ENCODE results near the gene TEAD1.

The TEAD1 gene

DNA sequence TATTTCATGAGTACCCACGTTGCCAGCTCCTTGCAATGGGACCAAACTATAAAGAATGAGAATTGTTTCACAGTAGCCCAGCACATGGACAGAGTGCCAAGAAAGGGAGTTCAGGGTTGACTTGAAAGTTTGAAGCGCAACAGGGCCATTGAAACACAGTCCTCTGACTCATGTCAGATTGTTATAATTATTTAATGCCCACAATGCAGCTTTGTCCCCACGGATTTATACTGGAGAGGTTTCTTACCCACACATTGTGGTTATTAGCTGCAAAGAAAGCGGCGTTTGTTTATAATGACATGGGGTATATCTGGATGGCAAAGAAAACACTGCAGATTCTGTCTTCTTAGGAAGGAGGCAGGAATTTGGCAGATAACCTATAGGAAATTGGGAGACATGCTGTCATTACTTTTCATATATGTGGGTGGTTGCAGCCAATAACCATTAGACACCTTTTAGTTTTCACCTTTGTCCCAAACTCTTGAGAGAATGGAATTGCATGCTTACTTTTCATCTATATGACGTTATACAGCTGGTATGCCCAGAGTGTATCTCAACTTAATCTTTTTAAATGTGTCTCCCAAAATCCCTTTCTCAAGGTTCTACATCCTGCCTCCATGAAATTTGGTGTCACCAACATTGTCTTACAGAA, 143.6 kb downstream of the TEAD1 start:
- no peak for DNase-seq

GRCh38 chr11:12818333-12819015, 144.3 kb downstream of the TEAD1 start:
- DNase-seq, result no peak

GRCh38 chr11:12822392-12823022, 148.3 kb downstream of the TEAD1 start:
- DNase-seq, result no peak

GRCh38 chr11:12824281-12825041, 150.2 kb downstream of the TEAD1 start:
- no peak for DNase-seq

GRCh38 chr11:12826441-12826840, 152.2 kb downstream of the TEAD1 start:
- DNase-seq, result no peak

- DNase-seq, result no peak
These were observed 153.1 kb downstream of the TEAD1 start for GRCh38 chr11:12827369-12827768.

- DNase-seq, result peak; percentile 86
These were observed 153.9 kb downstream of the TEAD1 start for GRCh38 chr11:12827929-12828812.

GRCh38 chr11:12829131-12829530, 154.9 kb downstream of the TEAD1 start:
- no peak for DNase-seq

DNA sequence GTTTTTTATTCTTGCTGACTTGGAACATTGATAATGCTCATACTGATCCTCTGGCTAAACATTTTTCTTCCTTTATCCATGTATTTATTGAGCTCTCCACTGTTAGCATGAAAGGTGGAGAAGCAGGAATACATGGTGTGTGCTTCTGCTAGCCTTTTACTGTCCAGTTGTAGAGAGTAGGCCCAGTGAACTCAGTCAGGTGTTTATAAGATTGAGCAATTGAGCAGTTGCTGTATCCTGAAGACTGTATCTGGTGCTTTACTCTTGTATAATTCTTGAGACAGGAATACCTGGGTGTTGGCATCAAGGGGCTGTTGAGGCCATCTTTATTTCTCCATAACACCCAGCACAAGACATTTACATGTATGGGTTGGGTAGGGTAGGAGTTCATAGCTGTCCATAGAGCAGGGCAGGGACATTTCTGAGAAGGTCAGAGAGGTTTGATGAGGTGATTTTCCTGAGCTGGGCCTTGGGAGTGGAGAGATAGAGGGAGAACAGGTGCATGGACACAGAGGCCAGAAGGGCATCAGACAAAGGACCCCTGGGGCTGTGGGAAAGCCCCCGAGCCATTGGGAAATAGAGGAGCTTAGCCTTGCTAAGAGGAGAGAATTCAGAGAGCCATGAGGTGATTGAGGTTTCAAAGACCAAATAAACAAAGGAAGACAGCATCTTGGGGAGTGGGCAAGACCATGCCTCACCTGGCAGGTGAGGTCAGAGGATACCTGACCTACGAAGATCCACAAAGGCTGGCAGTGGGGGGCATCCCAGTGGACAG, 155.5 kb downstream of the TEAD1 start:
- no peak for DNase-seq

DNA sequence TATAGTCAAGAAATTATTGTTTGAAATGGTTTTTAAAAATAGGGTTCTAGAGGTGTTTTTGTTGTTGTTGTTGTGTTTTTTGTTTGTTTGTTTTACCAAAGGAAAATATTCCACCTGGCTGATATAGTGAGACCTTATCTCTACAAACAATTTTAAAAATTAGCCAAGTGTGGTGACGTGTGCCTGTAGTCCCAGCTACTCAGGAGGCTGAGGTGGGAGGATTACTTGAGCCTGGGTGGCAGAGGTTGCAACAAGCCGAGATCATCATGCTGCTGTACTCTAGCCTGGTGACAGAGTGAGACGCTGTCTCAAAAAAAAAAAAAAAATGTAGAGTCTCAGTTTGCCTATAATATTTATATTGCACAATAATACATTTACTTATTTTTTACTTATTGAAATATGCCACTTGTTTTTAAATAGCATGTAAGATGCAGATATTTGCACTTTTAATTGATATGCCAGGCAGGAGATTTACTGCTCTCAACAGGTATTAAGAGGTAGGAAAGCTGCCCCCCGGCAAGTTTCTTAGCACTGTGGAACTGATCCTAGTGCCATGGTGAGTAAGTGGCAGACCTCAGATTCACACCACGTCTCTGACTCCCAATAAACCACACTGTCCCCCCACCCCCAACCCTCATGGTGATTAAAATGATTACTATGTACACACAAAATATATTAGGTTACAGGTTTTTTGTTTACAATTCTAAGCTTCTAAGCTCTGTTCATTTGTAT, 157.4 kb downstream of the TEAD1 start:
- no peak for DNase-seq

- no peak for DNase-seq
These were observed 158.4 kb downstream of the TEAD1 start for GRCh38 chr11:12832480-12833224.

- DNase-seq, result no peak
These were observed 159.9 kb downstream of the TEAD1 start for GRCh38 chr11:12834166-12834565.

DNA sequence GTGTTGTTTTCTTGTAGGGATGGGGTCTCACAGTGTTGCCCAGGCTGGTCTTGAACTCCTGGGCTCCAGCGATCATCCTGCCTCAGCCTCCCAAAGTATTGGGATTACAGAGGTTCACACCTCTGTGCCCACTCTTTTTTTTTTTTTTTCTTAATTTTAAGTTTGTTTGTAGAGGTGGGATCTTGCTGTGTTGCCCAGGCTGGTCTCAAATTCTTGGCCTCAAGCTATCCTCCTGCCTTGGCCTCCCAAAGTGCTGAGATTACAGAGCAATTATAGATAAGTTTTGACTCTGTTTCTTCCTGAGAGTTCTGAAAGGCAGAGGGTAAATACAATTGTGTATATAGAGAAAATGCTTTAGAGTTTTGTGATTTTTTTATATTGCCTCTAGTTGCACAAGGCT, 160.4 kb downstream of the TEAD1 start:
- no peak for DNase-seq

GRCh38 chr11:12835286-12835685, 161.1 kb downstream of the TEAD1 start:
- DNase-seq, result no peak

- no peak for DNase-seq
These were observed 164.4 kb downstream of the TEAD1 start for GRCh38 chr11:12838463-12839123.

DNA sequence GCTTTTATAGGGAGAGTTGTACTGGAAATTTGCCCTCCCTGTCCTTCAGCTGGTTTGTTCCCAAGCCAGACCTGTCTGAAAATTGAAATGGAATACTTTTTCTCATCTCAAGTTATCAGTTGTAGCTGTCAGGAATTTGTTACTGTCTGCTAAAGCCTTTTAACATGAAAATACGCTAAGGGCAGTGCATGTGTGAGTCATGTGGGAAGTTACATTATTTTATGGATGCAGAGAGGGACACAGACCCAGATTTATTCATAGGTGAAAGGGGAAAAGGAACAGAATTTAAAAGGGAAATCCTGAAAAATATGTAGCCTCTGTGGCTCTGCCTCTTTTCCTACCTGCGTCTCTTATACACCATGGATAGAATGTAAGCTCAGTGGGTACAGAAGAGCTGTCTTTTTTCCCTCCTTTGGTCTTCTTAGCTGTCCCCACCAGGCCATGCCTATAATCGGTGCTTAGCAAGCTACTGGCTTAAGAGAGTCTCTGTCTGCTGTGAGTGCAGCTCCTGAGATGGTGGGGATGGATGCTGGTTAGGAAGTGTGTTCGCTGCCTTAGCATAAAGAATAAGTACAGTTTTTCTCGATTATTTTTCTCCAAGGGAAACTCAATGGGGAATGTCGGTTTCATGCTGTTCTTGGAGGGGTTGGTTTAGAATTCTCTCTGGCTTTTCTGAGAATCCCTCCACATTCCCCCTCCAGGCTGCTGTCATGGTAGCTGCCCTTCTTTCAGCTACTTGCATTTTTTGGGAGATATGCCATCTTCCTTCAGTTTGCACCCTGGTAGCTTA, 166.8 kb downstream of the TEAD1 start:
- peak; percentile 42 for DNase-seq

GRCh38 chr11:12841946-12842630, 167.9 kb downstream of the TEAD1 start:
- peak; percentile 64 for DNase-seq

Data from NCI-H2227 treated with DMSO at 0.1 percent for 48 hours (cell line).